Measurements from ENCODE around the gene AP1S3. TPM values are rescaled to one million over a fixed set of nuclear protein-coding genes. Genes with fewer than 3 reads are reported as not detected.
"Not testable (repeated sequence)": the region's sequence is repeated elsewhere in the genome, so short reads cannot be mapped to it uniquely, and the experiment has no call there.

The AP1S3 gene
- total RNA-seq, 1 experiment from 2014 or later = 34.3 TPM

- Histone ChIP-seq H3K9me3 (ENCODE audit: low read length) (no peaks in the 10 kb centered on the region), H3K36me3 (ENCODE audit: low read depth, low read length) (peaks cover 7% of the 10 kb centered on the region; the same call in 1 of the 2 replicates), H3K79me2 (ENCODE audit: low read length) (no peaks in the 10 kb centered on the region), H3K27me3 (ENCODE audit: low read length) (no peaks in the 10 kb centered on the region), H3K4me2 (ENCODE audit: low read length) (no peak overlapping the region), H3F3A (ENCODE audit: low read length, unreplicated experiment) (peaks cover 11% of the 10 kb centered on the region), H2AFZ (ENCODE audit: low read length) (no peak overlapping the region), H3K27ac (ENCODE audit: low read length) (no peak overlapping the region), H4K20me1 (ENCODE audit: low read length) (no peaks in the 10 kb centered on the region), H3K9ac (ENCODE audit: low read length) (no peak overlapping the region), H3K9me2 (replicated peaks; ENCODE audit: low read length) (no peaks in the 10 kb centered on the region), H3K4me3 (ENCODE audit: low read length) (no peak overlapping the region), H3K4me1 (ENCODE audit: insufficient read depth, low read length) (peaks cover 15% of the 10 kb centered on the region)
- BruUV-seq (replicated peaks) = no TSS peak
- POLR2A ChIA-PET (ENCODE audit: unreplicated experiment) = no interaction called here
- TF ChIP-seq EZH2 (IDR thresholded peaks at IDR 0.05; ENCODE audit: low read length, unreplicated experiment) (no peak), CTCF (conservative IDR thresholded peaks at IDR 0.05; ENCODE audit: low read depth, low read length) (no peak), EZH2phosphoT487 (IDR thresholded peaks at IDR 0.05; ENCODE audit: borderline replicate concordance, low read length) (no peak)
- CTCF ChIA-PET = no interaction called here
- intact Hi-C loops (cut with micrococcal nuclease) = no loop called here
- DNase-seq (no peak), ATAC-seq (no peak)
Measured at GRCh38 chr2:223765221-223765785, 72.1 kb downstream of the AP1S3 start.

- intact Hi-C loops (cut with micrococcal nuclease) = loop anchor here (5.0 kb wide), 1 partner anchor 193 kb away; the partner anchor contains the start of gene MRPL44
- Histone ChIP-seq H3K4me3 (ENCODE audit: low read length) (no peak overlapping the region), H3F3A (ENCODE audit: low read length, unreplicated experiment) (peaks cover 17% of the 10 kb centered on the region), H3K4me2 (ENCODE audit: low read length) (no peak overlapping the region), H3K36me3 (ENCODE audit: low read depth, low read length) (peaks cover 7% of the 10 kb centered on the region; the same call in 1 of the 2 replicates), H4K20me1 (ENCODE audit: low read length) (no peaks in the 10 kb centered on the region), H3K79me2 (ENCODE audit: low read length) (no peaks in the 10 kb centered on the region), H2AFZ (ENCODE audit: low read length) (no peak overlapping the region), H3K27ac (ENCODE audit: low read length) (no peak overlapping the region), H3K9me3 (ENCODE audit: low read length) (no peaks in the 10 kb centered on the region), H3K9ac (ENCODE audit: low read length) (no peak overlapping the region), H3K27me3 (ENCODE audit: low read length) (no peaks in the 10 kb centered on the region), H3K9me2 (replicated peaks; ENCODE audit: low read length) (no peaks in the 10 kb centered on the region), H3K4me1 (ENCODE audit: insufficient read depth, low read length) (peaks cover 20% of the 10 kb centered on the region)
- POLR2A ChIA-PET (ENCODE audit: unreplicated experiment) = no interaction called here
- no peak for ATAC-seq
- no TSS peak for BruUV-seq (replicated peaks)
- no peak for DNase-seq
- CTCF ChIA-PET = no interaction called here
- TF ChIP-seq EZH2 (IDR thresholded peaks at IDR 0.05; ENCODE audit: low read length, unreplicated experiment) (no peak), CTCF (conservative IDR thresholded peaks at IDR 0.05; ENCODE audit: low read depth, low read length) (no peak), EZH2phosphoT487 (IDR thresholded peaks at IDR 0.05; ENCODE audit: borderline replicate concordance, low read length) (no peak)
Measured at GRCh38 chr2:223764796-223765195, 72.6 kb downstream of the AP1S3 start.

DNA sequence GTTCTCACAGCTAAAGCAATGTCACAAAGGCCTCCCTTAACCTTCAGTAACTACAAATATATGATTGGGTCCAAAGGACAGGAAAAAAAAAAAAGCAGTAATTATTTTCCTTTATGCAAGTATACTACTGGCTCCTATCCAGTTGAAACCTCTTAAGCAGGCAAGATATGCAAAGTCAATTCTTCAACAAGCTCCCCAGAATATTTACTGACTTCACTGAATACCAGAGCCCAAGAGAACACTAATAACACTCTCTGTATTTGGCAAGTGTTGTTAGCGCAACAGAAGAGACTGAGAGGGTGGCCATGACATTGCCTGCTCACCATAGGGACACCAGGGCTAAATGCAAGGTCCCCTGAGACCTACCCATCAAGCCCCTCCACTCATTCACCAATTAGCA lies 74.5 kb downstream of the AP1S3 start:
- H3K4me1 ChIP-seq (ENCODE audit: insufficient read depth, low read length) = peaks cover 36% of the 10 kb centered on the region
- no peaks in the 10 kb centered on the region for H4K20me1 ChIP-seq (ENCODE audit: low read length)
- H3K9ac ChIP-seq (ENCODE audit: low read length) = no peak overlapping the region
- CTCF ChIA-PET = interaction anchor here (0.6 to 0.7 kb wide), 2 partner anchors 115 to 204 kb away, joined by 3 to 5 read pairs; no protein-coding TSS in a partner anchor
- intact Hi-C loops (cut with micrococcal nuclease) = loop anchor here (5.0 kb wide), 1 partner anchor 194 kb away; the partner anchor contains the start of gene MRPL44
- TF ChIP-seq EZH2 (IDR thresholded peaks at IDR 0.05; ENCODE audit: low read length, unreplicated experiment) (no peak), CTCF (conservative IDR thresholded peaks at IDR 0.05; ENCODE audit: low read depth, low read length) (no peak), EZH2phosphoT487 (IDR thresholded peaks at IDR 0.05; ENCODE audit: borderline replicate concordance, low read length) (no peak)
- POLR2A ChIA-PET (ENCODE audit: unreplicated experiment) = no interaction called here
- no peaks in the 10 kb centered on the region; the same call in 1 of the 2 replicates for H3K36me3 ChIP-seq (ENCODE audit: low read depth, low read length)
- no peaks in the 10 kb centered on the region; the same call in 1 of the 2 replicates for H3K79me2 ChIP-seq (ENCODE audit: low read length)
- H3K9me3 ChIP-seq (ENCODE audit: low read length) = no peaks in the 10 kb centered on the region
- no peak overlapping the region for H3K4me2 ChIP-seq (ENCODE audit: low read length)
- no peaks in the 10 kb centered on the region for H3K9me2 ChIP-seq (replicated peaks; ENCODE audit: low read length)
- ATAC-seq = no peak
- no peak for DNase-seq
- peak overlapping the region; percentile 10; the same call in 1 of the 2 replicates for H3K27ac ChIP-seq (ENCODE audit: low read length)
- no peaks in the 10 kb centered on the region for H3K27me3 ChIP-seq (ENCODE audit: low read length)
- peaks cover 18% of the 10 kb centered on the region for H3F3A ChIP-seq (ENCODE audit: low read length, unreplicated experiment)
- BruUV-seq (replicated peaks) = no TSS peak
- no peak overlapping the region for H3K4me3 ChIP-seq (ENCODE audit: low read length)
- no peak overlapping the region for H2AFZ ChIP-seq (ENCODE audit: low read length)

DNA sequence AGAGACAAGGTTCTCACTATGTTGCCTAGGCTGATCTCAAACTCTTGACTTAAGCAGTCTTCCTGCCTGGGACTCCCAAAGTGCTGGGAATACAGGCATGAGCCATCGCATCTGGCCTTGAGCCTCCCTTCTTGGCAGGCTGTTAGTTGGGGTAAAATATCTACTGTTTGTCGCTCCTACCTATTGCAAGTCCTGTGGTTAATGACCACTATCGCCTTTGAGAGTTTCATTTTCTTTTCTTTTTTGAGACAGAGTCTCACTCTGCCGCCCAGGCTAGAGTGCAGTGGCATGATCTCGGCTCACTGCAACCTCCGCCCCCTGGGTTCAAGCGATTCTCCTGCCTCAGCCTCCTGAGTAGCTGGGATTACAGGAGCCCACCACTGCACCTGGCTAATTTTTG lies 75.6 kb downstream of the AP1S3 start:
- H3K36me3 ChIP-seq (ENCODE audit: low read depth, low read length); BruUV-seq (replicated peaks); H4K20me1 ChIP-seq (ENCODE audit: low read length); H2AFZ ChIP-seq (ENCODE audit: low read length); ATAC-seq; H3K9me2 ChIP-seq (replicated peaks; ENCODE audit: low read length); DNase-seq; H3K79me2 ChIP-seq (ENCODE audit: low read length); H3K9me3 ChIP-seq (ENCODE audit: low read length); POLR2A ChIA-PET (ENCODE audit: unreplicated experiment); H3K27me3 ChIP-seq (ENCODE audit: low read length); H3K4me3 ChIP-seq (ENCODE audit: low read length): not testable (repeated sequence)
- Histone ChIP-seq H3K9ac (ENCODE audit: low read length) (peak overlapping the region; percentile 62), H3K4me1 (ENCODE audit: insufficient read depth, low read length) (peaks cover 36% of the 10 kb centered on the region), H3F3A (ENCODE audit: low read length, unreplicated experiment) (peaks cover 18% of the 10 kb centered on the region), H3K4me2 (ENCODE audit: low read length) (peak overlapping the region; percentile 62), H3K27ac (ENCODE audit: low read length) (peak overlapping the region; percentile 99)
- CTCF ChIA-PET = interaction anchor here (0.7 to 1.7 kb wide), 4 partner anchors 35 to 70 kb away, joined by 4 to 7 read pairs (median 4); no protein-coding TSS in a partner anchor
- intact Hi-C loops (cut with micrococcal nuclease) = loop anchor here (1.0 to 5.0 kb wide), 2 partner anchors 36 to 196 kb away; partner anchors contain the start of gene MRPL44

Data from PC-3 (cell line).